Measurements from ENCODE around the gene KCNK15. TPM values are rescaled to one million over a fixed set of nuclear protein-coding genes. Genes with fewer than 3 reads are reported as not detected.

Gene KCNK15
- total RNA-seq, 1 donor from 2014 or later, result 1.5 TPM

DNA sequence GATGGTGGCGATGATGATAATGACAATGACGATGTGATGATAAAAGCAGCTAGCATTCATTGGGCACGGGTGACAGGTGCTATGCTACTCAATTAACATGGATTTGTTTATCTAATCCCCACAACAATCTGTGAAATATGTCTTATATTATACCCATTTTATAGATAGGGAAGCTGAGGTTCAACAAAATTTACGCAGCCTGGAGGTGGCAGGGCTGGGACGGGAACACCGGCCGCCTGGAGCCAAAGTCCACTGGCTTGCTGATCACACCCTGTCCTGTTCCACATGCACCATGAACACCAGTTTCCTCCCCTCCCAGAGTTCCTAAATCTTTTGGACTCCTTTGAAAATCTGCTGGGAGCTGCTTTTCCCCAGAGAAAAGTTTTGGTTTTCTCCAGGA is 41.6 kb downstream of the KCNK15 start:
- DNase-seq (ENCODE audit: extremely low spot score in 2 of 2), result no peak
- no peak overlapping the region for H3K27ac ChIP-seq
- no peaks in the 10 kb centered on the region for H3K36me3 ChIP-seq
- intact Hi-C loops (cut with DNase I), result no loop called here
- H3K9me3 ChIP-seq, result no peaks in the 10 kb centered on the region
- TF ChIP-seq POLR2A (IDR thresholded peaks at IDR 0.05) (no peak), POLR2AphosphoS5 (IDR thresholded peaks at IDR 0.05; ENCODE audit: insufficient read depth in 1 of 2, low read depth in 1 of 2) (no peak), CTCF (IDR thresholded peaks at IDR 0.05) (no peak)
- no peaks in the 10 kb centered on the region for H3K27me3 ChIP-seq
- H3K4me1 ChIP-seq, result no peaks in the 10 kb centered on the region
- H3K4me3 ChIP-seq, result no peak overlapping the region

GRCh38 chr20:44788706-44789456 is 43.2 kb downstream of the KCNK15 start:
- no peak for TF ChIP-seq POLR2A (IDR thresholded peaks at IDR 0.05)
- no peak for TF ChIP-seq CTCF (IDR thresholded peaks at IDR 0.05)
- no peak for TF ChIP-seq POLR2AphosphoS5 (IDR thresholded peaks at IDR 0.05; ENCODE audit: insufficient read depth in 1 of 2, low read depth in 1 of 2)

GRCh38 chr20:44790638-44791393 is 45.2 kb downstream of the KCNK15 start:
- TF ChIP-seq CTCF (IDR thresholded peaks at IDR 0.05) (no peak), POLR2AphosphoS5 (IDR thresholded peaks at IDR 0.05; ENCODE audit: insufficient read depth in 1 of 2, low read depth in 1 of 2) (no peak), POLR2A (IDR thresholded peaks at IDR 0.05) (no peak)
- no peaks in the 10 kb centered on the region for H3K27me3 ChIP-seq
- intact Hi-C loops (cut with DNase I), result no loop called here
- H3K4me3 ChIP-seq, result no peak overlapping the region
- H3K4me1 ChIP-seq, result no peaks in the 10 kb centered on the region
- no peak overlapping the region for H3K27ac ChIP-seq
- no peak for DNase-seq (ENCODE audit: extremely low spot score in 2 of 2)
- no peaks in the 10 kb centered on the region for H3K9me3 ChIP-seq
- no peaks in the 10 kb centered on the region for H3K36me3 ChIP-seq

More at GRCh38 chr20:44788706-44789456, 43.2 kb downstream of the KCNK15 start:
- H3K36me3 ChIP-seq, result no peaks in the 10 kb centered on the region
- DNase-seq (ENCODE audit: extremely low spot score in 2 of 2), result no peak
- H3K27me3 ChIP-seq, result no peaks in the 10 kb centered on the region
- intact Hi-C loops (cut with DNase I), result no loop called here
- no peak overlapping the region for H3K27ac ChIP-seq
- no peaks in the 10 kb centered on the region for H3K9me3 ChIP-seq
- no peaks in the 10 kb centered on the region for H3K4me1 ChIP-seq
- no peak overlapping the region for H3K4me3 ChIP-seq

GRCh38 chr20:44792796-44793195 is 47.1 kb downstream of the KCNK15 start:
- Histone ChIP-seq H3K4me1 (no peaks in the 10 kb centered on the region), H3K4me3 (no peak overlapping the region), H3K27me3 (no peaks in the 10 kb centered on the region), H3K27ac (no peak overlapping the region), H3K36me3 (no peaks in the 10 kb centered on the region), H3K9me3 (no peaks in the 10 kb centered on the region)
- intact Hi-C loops (cut with DNase I), result no loop called here
- DNase-seq (ENCODE audit: extremely low spot score in 2 of 2), result no peak
- no peak for TF ChIP-seq POLR2A (IDR thresholded peaks at IDR 0.05)
- TF ChIP-seq POLR2AphosphoS5 (IDR thresholded peaks at IDR 0.05; ENCODE audit: insufficient read depth in 1 of 2, low read depth in 1 of 2), result no peak
- TF ChIP-seq CTCF (IDR thresholded peaks at IDR 0.05), result no peak

- Histone ChIP-seq H3K4me3 (no peak overlapping the region), H3K27me3 (no peaks in the 10 kb centered on the region), H3K36me3 (no peaks in the 10 kb centered on the region), H3K9me3 (no peaks in the 10 kb centered on the region), H3K4me1 (no peaks in the 10 kb centered on the region), H3K27ac (no peak overlapping the region)
- DNase-seq (ENCODE audit: extremely low spot score in 2 of 2), result no peak
- intact Hi-C loops (cut with DNase I), result no loop called here
- TF ChIP-seq POLR2A (IDR thresholded peaks at IDR 0.05) (no peak), POLR2AphosphoS5 (IDR thresholded peaks at IDR 0.05; ENCODE audit: insufficient read depth in 1 of 2, low read depth in 1 of 2) (no peak), CTCF (IDR thresholded peaks at IDR 0.05) (no peak)
Measured at GRCh38 chr20:44795836-44796235, 50.2 kb downstream of the KCNK15 start.

Measured in vagina (tissue), 2 donors.